PC-9 (cell line): ENCODE data around the gene BOK.

Experiments
- CTCF ChIP-seq: fragments of 200-600 bp; sonication (generic); conservative IDR thresholded peaks from 2 replicates; pipeline ENCODE4 v1.6.1; 2017; ENCODE audit warnings: mixed run types, antibody characterized with exemption, mild to moderate bottlenecking, moderate library complexity
- EZH2 ChIP-seq: fragments of 200-600 bp; sonication (generic); IDR thresholded peaks from 2 replicates; pipeline ENCODE4 v1.8.0; 2017; ENCODE audit warnings: antibody characterized with exemption, low read depth

GRCh38 chr2:241542278-241542605, 16.3 kb upstream of the BOK start:
- TF ChIP-seq CTCF (no peak), EZH2 (no peak)
